Activated CD8-positive, alpha-beta memory T cell treated with anti-CD3 and anti-CD28 coated beads for 1 hour (primary cell): ENCODE measurements around the gene ATP6V1A.
"Not testable (repeated sequence)": the region's sequence is repeated elsewhere in the genome, so short reads cannot be mapped to it uniquely, and the experiment has no call there.

ENCODE experiments used
- DNase-seq, 2 donors: peaks; one replicate each; pipeline ENCODE4 v3.0.0-alpha.2; 2020; ENCODE audit warnings: low read depth in 1 of 2; ENCODE audit errors: extremely low read depth in 1 of 2

The ATP6V1A gene

GRCh38 chr3:113812854-113813253 is 66.0 kb downstream of the ATP6V1A start:
- DNase-seq, result no peak

GRCh38 chr3:113819866-113820265 is 73.0 kb downstream of the ATP6V1A start:
- DNase-seq, result no peak

- no peak for DNase-seq
These were observed 78.3 kb downstream of the ATP6V1A start for GRCh38 chr3:113825090-113825489.

- DNase-seq, result no peak
These were observed 81.8 kb downstream of the ATP6V1A start for GRCh38 chr3:113828600-113828999.

- DNase-seq, result no peak
These were observed 82.9 kb downstream of the ATP6V1A start for GRCh38 chr3:113829576-113830354.

- DNase-seq, result no peak
These were observed 84.2 kb downstream of the ATP6V1A start for GRCh38 chr3:113831103-113831355.

- no peak for DNase-seq
These were observed 85.8 kb downstream of the ATP6V1A start for GRCh38 chr3:113832477-113833164.

- DNase-seq, result no peak
These were observed 88.1 kb downstream of the ATP6V1A start for GRCh38 chr3:113834983-113835382.

GRCh38 chr3:113838631-113839209 is 91.9 kb downstream of the ATP6V1A start, which contains the start of gene GRAMD1C:
Gene GRAMD1C, plus strand, starts transcription at chr3:113838788. Its CDS starts 122 bp downstream, at chr3:113838910.
- DNase-seq, result peak; percentile 68 to 76

- DNase-seq, result no peak
These were observed 92.7 kb downstream of the ATP6V1A start for GRCh38 chr3:113839551-113839950.

GRCh38 chr3:113844622-113845222 is 97.9 kb downstream of the ATP6V1A start:
- no peak for DNase-seq

- no peak for DNase-seq
These were observed 100.4 kb downstream of the ATP6V1A start for GRCh38 chr3:113847247-113847646.

- no peak for DNase-seq
These were observed 101.0 kb downstream of the ATP6V1A start for GRCh38 chr3:113847664-113848461.

GRCh38 chr3:113849071-113849470 is 102.2 kb downstream of the ATP6V1A start:
- not testable (repeated sequence) for DNase-seq

GRCh38 chr3:113849841-113850240 is 103.0 kb downstream of the ATP6V1A start:
- not testable (repeated sequence) for DNase-seq

- DNase-seq, result not testable (repeated sequence)
These were observed 103.6 kb downstream of the ATP6V1A start for GRCh38 chr3:113850391-113850790.

- DNase-seq, result no peak
These were observed 105.7 kb downstream of the ATP6V1A start for GRCh38 chr3:113852506-113852905.
